T-helper 2 cell treated with Interferon-gamma antibody and Interleukin-4, amounts not matched to agents 5 μg/mL and 100 μg/mL, for 36 hours (primary cell): ENCODE results near the gene FAM98B.
A peak's percentile ranks its signal among the peaks of the same experiment; 100 is the strongest.

Experiments
- DNase-seq: peaks from one replicate; pipeline ENCODE4 v3.0.0; 2021; ENCODE audit warnings: low spot score
- H3K27ac Mint-ChIP-seq: one replicate; pipeline ENCODE4 v1.8.0; 2021; ENCODE audit warnings: mild to moderate bottlenecking, mixed read lengths
- H3K27me3 Mint-ChIP-seq: one replicate; pipeline ENCODE4 v1.8.0; 2021; ENCODE audit warnings: low read depth, mixed read lengths
- H3K36me3 Mint-ChIP-seq: one replicate; pipeline ENCODE4 v1.8.0; 2021; ENCODE audit warnings: low read depth, mixed read lengths
- H3K4me1 Mint-ChIP-seq: one replicate; pipeline ENCODE4 v1.8.0; 2021; ENCODE audit warnings: low read depth, mixed read lengths
- H3K4me3 Mint-ChIP-seq: one replicate; pipeline ENCODE4 v1.8.0; 2022; ENCODE audit warnings: mild to moderate bottlenecking, moderate library complexity, mixed read lengths
- H3K9me3 Mint-ChIP-seq: one replicate; pipeline ENCODE4 v1.8.0; 2021; ENCODE audit warnings: mixed read lengths

FAM98B gene

GRCh38 chr15:38438031-38438986 is 15.6 kb upstream of the FAM98B start:
- DNase-seq, result no peak
- Mint-ChIP-seq H3K27me3 (peaks cover 60% of the 10 kb centered on the region), H3K4me1 (peaks cover 6% of the 10 kb centered on the region), H3K9me3 (no peaks in the 10 kb centered on the region), H3K36me3 (no peaks in the 10 kb centered on the region), H3K27ac (no peak overlapping the region), H3K4me3 (no peak overlapping the region)

- Mint-ChIP-seq H3K4me1 (peaks cover 6% of the 10 kb centered on the region), H3K9me3 (no peaks in the 10 kb centered on the region), H3K36me3 (no peaks in the 10 kb centered on the region), H3K27ac (no peak overlapping the region), H3K27me3 (peaks cover 45% of the 10 kb centered on the region), H3K4me3 (no peak overlapping the region)
- DNase-seq, result peak; percentile 30
These were observed 13.4 kb upstream of the FAM98B start for GRCh38 chr15:38440353-38441129.

- H3K27me3 Mint-ChIP-seq, result peaks cover 39% of the 10 kb centered on the region
- H3K4me3 Mint-ChIP-seq, result no peak overlapping the region
- peaks cover 6% of the 10 kb centered on the region for H3K4me1 Mint-ChIP-seq
- DNase-seq, result no peak
- H3K27ac Mint-ChIP-seq, result no peak overlapping the region
- no peaks in the 10 kb centered on the region for H3K36me3 Mint-ChIP-seq
- no peaks in the 10 kb centered on the region for H3K9me3 Mint-ChIP-seq
These were observed 12.8 kb upstream of the FAM98B start for GRCh38 chr15:38441130-38441519.

- no peak for DNase-seq
- Mint-ChIP-seq H3K4me1 (peaks cover 21% of the 10 kb centered on the region), H3K36me3 (peaks cover 2% of the 10 kb centered on the region), H3K4me3 (peak overlapping the region; percentile 83), H3K27me3 (peaks cover 21% of the 10 kb centered on the region), H3K9me3 (no peaks in the 10 kb centered on the region), H3K27ac (peak overlapping the region; percentile 92)
These were observed 766 bp downstream of the FAM98B start for GRCh38 chr15:38454696-38455090.

- H3K27me3 Mint-ChIP-seq, result peaks cover 17% of the 10 kb centered on the region
- peaks cover 2% of the 10 kb centered on the region for H3K36me3 Mint-ChIP-seq
- H3K27ac Mint-ChIP-seq, result peak overlapping the region; percentile 92
- no peak for DNase-seq
- H3K4me1 Mint-ChIP-seq, result peaks cover 25% of the 10 kb centered on the region
- no peaks in the 10 kb centered on the region for H3K9me3 Mint-ChIP-seq
- peak overlapping the region; percentile 83 for H3K4me3 Mint-ChIP-seq
These were observed 1.2 kb downstream of the FAM98B start for GRCh38 chr15:38455092-38455491.

GRCh38 chr15:38458646-38459045 is 4.7 kb downstream of the FAM98B start:
- peaks cover 3% of the 10 kb centered on the region for H3K36me3 Mint-ChIP-seq
- H3K9me3 Mint-ChIP-seq, result no peaks in the 10 kb centered on the region
- no peak for DNase-seq
- no peaks in the 10 kb centered on the region for H3K27me3 Mint-ChIP-seq
- peaks cover 45% of the 10 kb centered on the region for H3K4me1 Mint-ChIP-seq
- no peak overlapping the region for H3K27ac Mint-ChIP-seq
- H3K4me3 Mint-ChIP-seq, result no peak overlapping the region

GRCh38 chr15:38459480-38459879 is 5.6 kb downstream of the FAM98B start:
- Mint-ChIP-seq H3K27me3 (no peaks in the 10 kb centered on the region), H3K4me3 (no peak overlapping the region), H3K36me3 (peaks cover 3% of the 10 kb centered on the region), H3K9me3 (no peaks in the 10 kb centered on the region), H3K27ac (peak overlapping the region; percentile 10), H3K4me1 (peaks cover 44% of the 10 kb centered on the region)
- DNase-seq, result no peak

GRCh38 chr15:38460543-38460942 is 6.6 kb downstream of the FAM98B start:
- no peak overlapping the region for H3K27ac Mint-ChIP-seq
- H3K4me1 Mint-ChIP-seq, result peaks cover 37% of the 10 kb centered on the region
- no peaks in the 10 kb centered on the region for H3K27me3 Mint-ChIP-seq
- no peak overlapping the region for H3K4me3 Mint-ChIP-seq
- H3K36me3 Mint-ChIP-seq, result peaks cover 3% of the 10 kb centered on the region
- no peaks in the 10 kb centered on the region for H3K9me3 Mint-ChIP-seq
- DNase-seq, result no peak

GRCh38 chr15:38461066-38461833 is 7.3 kb downstream of the FAM98B start:
- Mint-ChIP-seq H3K9me3 (no peaks in the 10 kb centered on the region), H3K27me3 (no peaks in the 10 kb centered on the region), H3K4me3 (no peak overlapping the region), H3K4me1 (peaks cover 34% of the 10 kb centered on the region), H3K36me3 (peaks cover 5% of the 10 kb centered on the region), H3K27ac (no peak overlapping the region)
- no peak for DNase-seq

- Mint-ChIP-seq H3K27ac (no peak overlapping the region), H3K4me1 (peaks cover 25% of the 10 kb centered on the region), H3K4me3 (no peak overlapping the region), H3K36me3 (peaks cover 5% of the 10 kb centered on the region), H3K27me3 (no peaks in the 10 kb centered on the region), H3K9me3 (no peaks in the 10 kb centered on the region)
- DNase-seq, result no peak
These were observed 10.0 kb downstream of the FAM98B start for GRCh38 chr15:38463893-38464292.

- Mint-ChIP-seq H3K9me3 (no peaks in the 10 kb centered on the region), H3K36me3 (peaks cover 4% of the 10 kb centered on the region), H3K27ac (no peak overlapping the region), H3K4me3 (no peak overlapping the region), H3K27me3 (no peaks in the 10 kb centered on the region), H3K4me1 (peaks cover 25% of the 10 kb centered on the region)
- no peak for DNase-seq
These were observed 10.7 kb downstream of the FAM98B start for GRCh38 chr15:38464675-38465074.

- DNase-seq, result no peak
- no peak overlapping the region for H3K4me3 Mint-ChIP-seq
- peaks cover 7% of the 10 kb centered on the region for H3K4me1 Mint-ChIP-seq
- H3K27ac Mint-ChIP-seq, result no peak overlapping the region
- H3K9me3 Mint-ChIP-seq, result no peaks in the 10 kb centered on the region
- no peaks in the 10 kb centered on the region for H3K27me3 Mint-ChIP-seq
- H3K36me3 Mint-ChIP-seq, result peaks cover 21% of the 10 kb centered on the region
These were observed 16.9 kb downstream of the FAM98B start for GRCh38 chr15:38470816-38471215.

- Mint-ChIP-seq H3K36me3 (peaks cover 28% of the 10 kb centered on the region), H3K27ac (no peak overlapping the region), H3K4me3 (no peak overlapping the region), H3K27me3 (no peaks in the 10 kb centered on the region), H3K9me3 (no peaks in the 10 kb centered on the region), H3K4me1 (peaks cover 7% of the 10 kb centered on the region)
- no peak for DNase-seq
These were observed 18.0 kb downstream of the FAM98B start for GRCh38 chr15:38471974-38472373.
